Measurements from ENCODE around the gene MBNL1. TPM values are rescaled to one million over a fixed set of nuclear protein-coding genes. Genes with fewer than 3 reads are reported as not detected.

MBNL1 gene
- total RNA-seq, 1 donor, result 545 TPM

DNA sequence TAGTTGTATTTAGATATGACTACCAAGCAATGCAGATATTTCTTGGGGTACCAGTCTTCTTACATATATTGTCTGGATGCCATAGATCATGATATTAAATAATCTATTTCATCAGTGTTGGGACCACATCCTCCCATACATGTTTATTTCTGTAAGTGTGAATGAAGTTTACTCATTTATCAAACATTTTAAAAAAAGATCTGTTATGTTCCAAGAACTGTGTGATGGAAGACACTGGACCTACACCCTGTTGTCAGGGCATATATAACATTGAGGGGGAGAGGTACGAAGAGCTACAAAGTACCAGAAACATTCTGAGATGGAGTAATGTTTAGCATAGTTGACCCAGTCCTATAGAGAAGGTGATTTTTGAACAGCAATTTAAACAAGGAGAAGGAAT, 26.6 kb downstream of the MBNL1 start:
- no peak overlapping the region for H3K4me3 ChIP-seq (ENCODE audit: insufficient read depth, low read length)
- no peak for DNase-seq (ENCODE audit: insufficient read length, low spot score, missing footprints)
- TF ChIP-seq, protein P1, sequence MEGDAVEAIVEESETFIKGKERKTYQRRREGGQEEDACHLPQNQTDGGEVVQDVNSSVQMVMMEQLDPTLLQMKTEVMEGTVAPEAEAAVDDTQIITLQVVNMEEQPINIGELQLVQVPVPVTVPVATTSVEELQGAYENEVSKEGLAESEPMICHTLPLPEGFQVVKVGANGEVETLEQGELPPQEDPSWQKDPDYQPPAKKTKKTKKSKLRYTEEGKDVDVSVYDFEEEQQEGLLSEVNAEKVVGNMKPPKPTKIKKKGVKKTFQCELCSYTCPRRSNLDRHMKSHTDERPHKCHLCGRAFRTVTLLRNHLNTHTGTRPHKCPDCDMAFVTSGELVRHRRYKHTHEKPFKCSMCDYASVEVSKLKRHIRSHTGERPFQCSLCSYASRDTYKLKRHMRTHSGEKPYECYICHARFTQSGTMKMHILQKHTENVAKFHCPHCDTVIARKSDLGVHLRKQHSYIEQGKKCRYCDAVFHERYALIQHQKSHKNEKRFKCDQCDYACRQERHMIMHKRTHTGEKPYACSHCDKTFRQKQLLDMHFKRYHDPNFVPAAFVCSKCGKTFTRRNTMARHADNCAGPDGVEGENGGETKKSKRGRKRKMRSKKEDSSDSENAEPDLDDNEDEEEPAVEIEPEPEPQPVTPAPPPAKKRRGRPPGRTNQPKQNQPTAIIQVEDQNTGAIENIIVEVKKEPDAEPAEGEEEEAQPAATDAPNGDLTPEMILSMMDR (IDR thresholded peaks at IDR 0.05; ENCODE audit: extremely low read depth, low read depth, low read length), result no peak
- H3K4me2 ChIP-seq (ENCODE audit: insufficient read depth, low read length), result no peak overlapping the region
- peaks cover 55% of the 10 kb centered on the region for H3K4me1 ChIP-seq (ENCODE audit: insufficient read depth, low read length)
- H3K9me3 ChIP-seq (ENCODE audit: low read depth, low read length), result no peaks in the 10 kb centered on the region
- H3K79me2 ChIP-seq (ENCODE audit: insufficient read depth, low read length), result peaks cover 96% of the 10 kb centered on the region
- no peaks in the 10 kb centered on the region for H3K27me3 ChIP-seq (ENCODE audit: insufficient read depth, low read length)
- H3K36me3 ChIP-seq (ENCODE audit: insufficient read depth, low read length), result peaks cover 12% of the 10 kb centered on the region
- H4K20me1 ChIP-seq (ENCODE audit: insufficient read depth, low read length), result peaks cover 53% of the 10 kb centered on the region
- no peak overlapping the region for H3K27ac ChIP-seq (ENCODE audit: low read depth, low read length)
- H2AFZ ChIP-seq (ENCODE audit: low read length), result no peak overlapping the region

DNA sequence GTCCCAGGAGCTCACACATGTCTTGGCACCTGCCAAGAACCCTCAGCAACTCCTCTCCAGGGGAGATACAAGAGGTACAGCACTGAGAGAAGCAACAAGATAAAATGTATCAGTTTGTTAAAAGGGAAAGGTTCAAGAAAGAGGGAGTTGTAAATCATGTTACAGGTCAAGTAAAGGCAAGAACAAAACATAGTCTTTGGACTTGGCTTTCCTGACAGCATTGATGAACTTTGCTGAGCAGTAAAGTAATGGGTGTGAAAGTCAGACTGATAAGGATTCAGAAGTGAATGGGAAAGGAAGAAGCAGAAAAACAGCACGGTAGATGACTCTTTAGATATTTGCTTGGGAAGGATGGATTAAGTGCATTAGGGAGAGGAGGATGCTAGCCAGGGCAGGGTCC, 27.1 kb downstream of the MBNL1 start:
- Histone ChIP-seq H3K4me2 (ENCODE audit: insufficient read depth, low read length) (no peak overlapping the region), H2AFZ (ENCODE audit: low read length) (no peak overlapping the region), H3K36me3 (ENCODE audit: insufficient read depth, low read length) (peaks cover 14% of the 10 kb centered on the region), H4K20me1 (ENCODE audit: insufficient read depth, low read length) (peaks cover 48% of the 10 kb centered on the region), H3K4me3 (ENCODE audit: insufficient read depth, low read length) (no peak overlapping the region), H3K79me2 (ENCODE audit: insufficient read depth, low read length) (peaks cover 96% of the 10 kb centered on the region), H3K4me1 (ENCODE audit: insufficient read depth, low read length) (peaks cover 55% of the 10 kb centered on the region), H3K27ac (ENCODE audit: low read depth, low read length) (no peak overlapping the region), H3K9me3 (ENCODE audit: low read depth, low read length) (no peaks in the 10 kb centered on the region), H3K27me3 (ENCODE audit: insufficient read depth, low read length) (no peaks in the 10 kb centered on the region)
- TF ChIP-seq, protein P1 (IDR thresholded peaks at IDR 0.05; ENCODE audit: extremely low read depth, low read depth, low read length), result no peak
- DNase-seq (ENCODE audit: insufficient read length, low spot score, missing footprints), result no peak

DNA sequence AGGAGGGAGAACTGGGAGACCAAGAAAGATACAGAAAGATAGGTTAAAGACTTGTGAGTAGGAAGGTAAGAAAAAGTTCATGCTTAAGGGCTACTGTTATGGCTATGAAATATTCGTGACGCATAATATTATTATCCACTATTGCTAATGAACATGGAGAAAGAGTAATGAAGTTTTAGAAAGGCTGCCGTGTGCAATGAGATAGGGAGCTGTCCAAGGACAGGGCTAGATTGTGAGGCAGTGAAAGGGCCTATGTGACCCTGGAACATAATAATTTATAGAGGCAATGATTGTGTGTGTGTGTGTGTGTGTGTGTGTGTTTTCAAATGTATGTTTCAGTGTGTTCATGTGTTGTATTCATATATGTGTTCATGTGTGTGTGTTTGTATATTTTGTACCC, 27.7 kb downstream of the MBNL1 start:
- Histone ChIP-seq H3K79me2 (ENCODE audit: insufficient read depth, low read length) (peaks cover 96% of the 10 kb centered on the region), H3K27me3 (ENCODE audit: insufficient read depth, low read length) (no peaks in the 10 kb centered on the region), H2AFZ (ENCODE audit: low read length) (no peak overlapping the region), H3K9me3 (ENCODE audit: low read depth, low read length) (no peaks in the 10 kb centered on the region), H3K4me2 (ENCODE audit: insufficient read depth, low read length) (no peak overlapping the region), H3K4me1 (ENCODE audit: insufficient read depth, low read length) (peaks cover 56% of the 10 kb centered on the region), H3K36me3 (ENCODE audit: insufficient read depth, low read length) (peaks cover 15% of the 10 kb centered on the region), H3K27ac (ENCODE audit: low read depth, low read length) (no peak overlapping the region), H3K4me3 (ENCODE audit: insufficient read depth, low read length) (no peak overlapping the region), H4K20me1 (ENCODE audit: insufficient read depth, low read length) (peaks cover 44% of the 10 kb centered on the region)
- DNase-seq (ENCODE audit: insufficient read length, low spot score, missing footprints), result no peak
- TF ChIP-seq, protein P1 (IDR thresholded peaks at IDR 0.05; ENCODE audit: extremely low read depth, low read depth, low read length), result no peak

DNA sequence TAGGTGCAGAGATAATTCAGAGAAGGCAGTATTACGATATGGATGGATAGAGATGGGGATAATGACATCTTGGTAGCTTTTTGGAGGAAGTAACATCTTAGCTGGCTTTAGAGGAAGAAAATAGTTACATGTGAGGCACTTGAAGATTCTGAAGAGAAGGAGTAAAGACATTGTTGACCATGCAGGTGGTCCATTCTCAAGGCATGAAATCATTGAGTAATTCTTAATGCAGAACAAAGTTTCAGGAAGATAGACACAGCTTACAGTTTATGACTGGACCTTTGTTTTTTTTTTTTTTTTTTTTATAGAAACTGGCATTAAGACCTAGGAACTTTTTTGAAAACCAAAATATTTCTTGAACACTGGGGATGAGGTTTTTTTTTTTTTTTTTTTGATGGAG, 28.2 kb downstream of the MBNL1 start:
- Histone ChIP-seq H3K4me3 (ENCODE audit: insufficient read depth, low read length) (no peak overlapping the region), H4K20me1 (ENCODE audit: insufficient read depth, low read length) (peaks cover 38% of the 10 kb centered on the region), H3K27me3 (ENCODE audit: insufficient read depth, low read length) (no peaks in the 10 kb centered on the region), H3K4me2 (ENCODE audit: insufficient read depth, low read length) (no peak overlapping the region), H3K36me3 (ENCODE audit: insufficient read depth, low read length) (peaks cover 19% of the 10 kb centered on the region), H3K79me2 (ENCODE audit: insufficient read depth, low read length) (peaks cover 96% of the 10 kb centered on the region), H2AFZ (ENCODE audit: low read length) (no peak overlapping the region), H3K4me1 (ENCODE audit: insufficient read depth, low read length) (peaks cover 56% of the 10 kb centered on the region), H3K27ac (ENCODE audit: low read depth, low read length) (no peak overlapping the region), H3K9me3 (ENCODE audit: low read depth, low read length) (no peaks in the 10 kb centered on the region)
- no peak for DNase-seq (ENCODE audit: insufficient read length, low spot score, missing footprints)
- TF ChIP-seq, protein P1 (IDR thresholded peaks at IDR 0.05; ENCODE audit: extremely low read depth, low read depth, low read length), result no peak
